ENCODE measurements around the gene SNURF. TPM values are rescaled to one million over a fixed set of nuclear protein-coding genes. Genes with fewer than 3 reads are reported as not detected.
"Not testable (repeated sequence)": the region's sequence is repeated elsewhere in the genome, so short reads cannot be mapped to it uniquely, and the experiment has no call there.

Gene SNURF
- total RNA-seq, 4 donors from 2014 or later: 0.61 to 3.1 TPM; not detected in 2

DNA sequence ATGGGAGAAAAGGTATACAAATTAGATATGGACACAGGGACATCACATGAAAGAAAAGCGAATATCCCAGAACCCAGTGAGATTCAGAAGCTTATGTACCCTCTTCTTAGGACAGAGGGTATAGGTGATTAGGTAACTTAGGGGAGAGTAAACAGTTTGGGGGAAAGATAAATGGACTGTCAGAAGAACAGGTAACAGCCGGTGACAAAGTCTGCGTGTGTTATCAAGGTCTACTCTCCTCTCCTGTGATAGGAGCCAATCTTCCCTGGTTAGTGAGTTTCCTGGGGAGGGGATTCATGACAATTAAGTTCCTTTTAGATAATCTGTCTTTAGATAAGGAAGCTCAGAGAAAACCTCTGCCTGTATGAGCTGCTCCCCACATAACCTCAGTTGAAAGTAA lies 30.6 kb upstream of the SNURF start:
- TF ChIP-seq, protein P1, sequence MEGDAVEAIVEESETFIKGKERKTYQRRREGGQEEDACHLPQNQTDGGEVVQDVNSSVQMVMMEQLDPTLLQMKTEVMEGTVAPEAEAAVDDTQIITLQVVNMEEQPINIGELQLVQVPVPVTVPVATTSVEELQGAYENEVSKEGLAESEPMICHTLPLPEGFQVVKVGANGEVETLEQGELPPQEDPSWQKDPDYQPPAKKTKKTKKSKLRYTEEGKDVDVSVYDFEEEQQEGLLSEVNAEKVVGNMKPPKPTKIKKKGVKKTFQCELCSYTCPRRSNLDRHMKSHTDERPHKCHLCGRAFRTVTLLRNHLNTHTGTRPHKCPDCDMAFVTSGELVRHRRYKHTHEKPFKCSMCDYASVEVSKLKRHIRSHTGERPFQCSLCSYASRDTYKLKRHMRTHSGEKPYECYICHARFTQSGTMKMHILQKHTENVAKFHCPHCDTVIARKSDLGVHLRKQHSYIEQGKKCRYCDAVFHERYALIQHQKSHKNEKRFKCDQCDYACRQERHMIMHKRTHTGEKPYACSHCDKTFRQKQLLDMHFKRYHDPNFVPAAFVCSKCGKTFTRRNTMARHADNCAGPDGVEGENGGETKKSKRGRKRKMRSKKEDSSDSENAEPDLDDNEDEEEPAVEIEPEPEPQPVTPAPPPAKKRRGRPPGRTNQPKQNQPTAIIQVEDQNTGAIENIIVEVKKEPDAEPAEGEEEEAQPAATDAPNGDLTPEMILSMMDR (IDR thresholded peaks at IDR 0.05): no peak
- TF ChIP-seq POLR2A (IDR thresholded peaks at IDR 0.05): no peak
- no peak for DNase-seq
- Histone ChIP-seq H3K36me3 (no peaks in the 10 kb centered on the region), H3K27ac (no peak overlapping the region), H3K4me3 (no peak overlapping the region), H3K27me3 (no peaks in the 10 kb centered on the region), H3K9me3 (peaks cover 0 to 8% (median 5%) of the 10 kb centered on the region in 3 donors), H3K4me1 (no peaks in the 10 kb centered on the region)
- 58 to 65% methylated on average over 3 of the region's 3 CpGs for WGBS, 2 donors
- intact Hi-C loops (cut with DNase I): no loop called here

DNA sequence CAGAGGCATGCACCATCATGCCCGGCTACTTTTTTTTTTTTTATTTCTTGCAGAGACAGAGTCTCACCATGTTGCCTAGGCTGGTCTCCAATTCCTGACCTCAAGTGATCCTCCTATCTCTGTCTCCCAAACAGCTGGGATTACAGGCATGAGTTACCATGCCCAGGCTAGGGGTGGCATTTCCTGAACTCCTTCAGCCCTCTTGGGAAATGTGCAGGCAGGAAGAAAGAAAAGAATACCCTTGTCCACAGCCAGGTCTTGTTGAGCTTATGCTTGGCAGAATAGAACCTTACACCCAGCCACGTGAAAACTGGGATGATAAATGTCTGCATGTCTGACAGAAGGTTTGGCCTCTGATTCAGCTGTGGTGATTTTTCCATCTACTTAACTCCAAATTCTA lies 30.2 kb upstream of the SNURF start:
- intact Hi-C loops (cut with DNase I): no loop called here
- TF ChIP-seq, protein P1 (IDR thresholded peaks at IDR 0.05): no peak
- TF ChIP-seq POLR2A (IDR thresholded peaks at IDR 0.05): no peak
- 46 to 47% methylated on average over 2 of the region's 2 CpGs for WGBS, 2 donors

DNA sequence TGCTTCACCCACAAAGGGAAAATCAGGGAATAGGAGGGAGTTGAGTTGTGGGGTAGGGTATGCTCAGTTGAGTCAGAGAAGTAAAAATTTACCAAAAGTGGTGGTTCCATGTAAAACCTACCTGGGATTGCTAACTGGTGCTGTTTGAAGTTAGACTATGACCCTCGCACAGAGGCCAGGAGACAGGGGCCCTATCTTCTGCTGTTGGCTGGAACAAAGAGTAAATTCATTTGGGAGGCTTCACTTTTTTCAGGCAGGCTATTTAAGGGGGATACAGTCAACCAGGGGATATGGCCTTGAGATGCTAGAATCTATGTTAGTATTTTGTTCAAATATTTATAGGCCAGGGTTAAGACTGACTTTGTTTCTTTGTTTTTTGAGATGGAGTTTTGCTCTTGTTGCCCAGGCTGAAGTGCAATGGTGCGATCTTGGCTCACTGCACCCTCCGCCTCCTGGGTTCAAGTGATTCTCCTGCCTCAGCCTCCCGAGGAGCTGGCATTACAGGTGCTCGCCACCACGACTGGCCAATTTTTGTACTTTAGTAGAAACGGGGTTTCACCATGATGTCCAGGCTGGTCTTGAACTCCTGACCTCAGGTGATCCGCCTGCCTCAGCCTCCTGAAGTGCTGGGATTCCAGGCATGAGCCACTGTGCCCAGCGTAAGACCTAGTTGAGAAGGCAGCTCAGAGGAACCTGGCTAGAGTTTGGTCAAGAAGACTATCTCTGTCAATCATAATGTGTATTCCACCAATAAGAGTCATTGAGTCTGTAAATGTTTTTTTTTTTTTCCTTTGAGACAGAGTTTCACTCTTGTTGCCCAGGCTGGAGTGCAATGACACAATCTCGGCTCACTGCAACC lies 22.7 kb upstream of the SNURF start:
- H3K4me1 ChIP-seq; H3K27me3 ChIP-seq; H3K36me3 ChIP-seq; DNase-seq; intact Hi-C loops (cut with DNase I); H3K4me3 ChIP-seq; H3K27ac ChIP-seq: not testable (repeated sequence)
- WGBS, 2 donors: 80 to 89% methylated on average over 6 to 9 of the region's 10 CpGs
- peaks cover 0 to 27% (median 5%) of the 10 kb centered on the region in 3 donors for H3K9me3 ChIP-seq

More for the DNA sequence above, 30.2 kb upstream of the SNURF start:
- Histone ChIP-seq H3K9me3 (peaks cover 0 to 12% (median 5%) of the 10 kb centered on the region in 3 donors), H3K36me3 (no peaks in the 10 kb centered on the region), H3K27me3 (no peaks in the 10 kb centered on the region), H3K4me1 (no peaks in the 10 kb centered on the region), H3K4me3 (no peak overlapping the region), H3K27ac (no peak overlapping the region)
- DNase-seq: no peak

- Histone ChIP-seq H3K4me3 (no peak overlapping the region), H3K27me3 (no peaks in the 10 kb centered on the region), H3K9me3 (peaks cover 0 to 27% (median 5%) of the 10 kb centered on the region in 3 donors), H3K27ac (no peak overlapping the region), H3K36me3 (no peaks in the 10 kb centered on the region), H3K4me1 (no peaks in the 10 kb centered on the region)
- intact Hi-C loops (cut with DNase I): no loop called here
- TF ChIP-seq POLR2A (IDR thresholded peaks at IDR 0.05): no peak
- TF ChIP-seq, protein P1 (IDR thresholded peaks at IDR 0.05): no peak
- no peak for DNase-seq
- 83 to 86% methylated on average over 2 to 7 of the region's 7 CpGs for WGBS, 2 donors
Measured at GRCh38 chr15:24933716-24934115, 21.1 kb upstream of the SNURF start.

DNA sequence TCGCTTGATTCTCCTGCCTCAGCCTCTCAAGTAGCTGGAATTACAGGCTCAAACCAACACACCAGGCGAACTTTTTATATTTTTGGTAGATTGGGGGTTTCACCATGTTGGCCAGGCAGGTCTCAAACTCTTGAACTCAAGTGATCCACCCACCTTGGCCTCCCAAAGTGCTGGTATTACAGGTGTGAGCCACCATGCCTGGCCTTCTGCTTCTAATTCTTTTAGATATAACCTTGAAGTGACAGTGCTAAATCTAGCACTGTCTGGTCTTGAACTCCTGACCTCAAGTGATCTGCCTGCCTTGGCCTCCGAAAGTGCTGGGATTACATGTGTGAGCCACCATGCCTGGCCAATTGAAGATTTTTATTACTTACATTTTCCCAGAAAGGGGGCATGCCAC lies 16.6 kb upstream of the SNURF start:
- DNase-seq; H3K36me3 ChIP-seq; H3K27me3 ChIP-seq; intact Hi-C loops (cut with DNase I); H3K9me3 ChIP-seq; H3K4me1 ChIP-seq; H3K27ac ChIP-seq; H3K4me3 ChIP-seq: not testable (repeated sequence)
- 57 to 76% methylated on average over 2 to 3 of the region's 3 CpGs for WGBS, 2 donors

DNA sequence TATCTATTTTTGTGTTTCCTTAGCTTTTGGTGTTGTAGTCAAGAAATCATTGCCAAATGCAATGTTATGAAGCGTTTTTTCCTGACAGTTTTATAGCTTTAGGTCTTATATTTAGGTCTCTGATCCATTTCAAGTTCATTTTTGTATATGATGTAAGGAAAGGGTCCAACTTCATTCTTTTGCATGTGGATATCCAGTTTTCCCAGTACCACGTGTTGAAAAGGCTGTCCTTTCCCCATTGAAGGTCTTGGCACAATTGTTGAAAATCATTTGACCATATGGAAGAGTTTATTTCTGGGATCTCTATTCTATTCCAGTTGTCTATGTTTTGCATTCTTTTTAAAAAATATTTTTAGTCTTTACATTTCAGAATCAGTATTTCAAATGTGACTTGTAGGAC lies 14.6 kb upstream of the SNURF start:
- no peaks in the 10 kb centered on the region for H3K36me3 ChIP-seq
- H3K9me3 ChIP-seq: no peaks in the 10 kb centered on the region
- no peaks in the 10 kb centered on the region for H3K27me3 ChIP-seq
- no peak for TF ChIP-seq POLR2A (IDR thresholded peaks at IDR 0.05)
- TF ChIP-seq, protein P1 (IDR thresholded peaks at IDR 0.05): no peak
- no peak for DNase-seq
- no peak overlapping the region for H3K27ac ChIP-seq
- no peak overlapping the region for H3K4me3 ChIP-seq
- 25 to 31% methylated on average over 2 of the region's 2 CpGs for WGBS, 2 donors
- H3K4me1 ChIP-seq: no peaks in the 10 kb centered on the region
- intact Hi-C loops (cut with DNase I): no loop called here

All from esophagus squamous epithelium (tissue), 5 donors.